HG02763 (cell line): ENCODE data around the gene EP400.

Experiments
- ATAC-seq: cut with Tn5 transposase; IDR thresholded peaks from one replicate; pipeline ENCODE4 v1.9.1; 2021; ENCODE audit warnings: mild to moderate bottlenecking, moderate library complexity; ENCODE audit not compliant: unreplicated experiment

The EP400 gene

DNA sequence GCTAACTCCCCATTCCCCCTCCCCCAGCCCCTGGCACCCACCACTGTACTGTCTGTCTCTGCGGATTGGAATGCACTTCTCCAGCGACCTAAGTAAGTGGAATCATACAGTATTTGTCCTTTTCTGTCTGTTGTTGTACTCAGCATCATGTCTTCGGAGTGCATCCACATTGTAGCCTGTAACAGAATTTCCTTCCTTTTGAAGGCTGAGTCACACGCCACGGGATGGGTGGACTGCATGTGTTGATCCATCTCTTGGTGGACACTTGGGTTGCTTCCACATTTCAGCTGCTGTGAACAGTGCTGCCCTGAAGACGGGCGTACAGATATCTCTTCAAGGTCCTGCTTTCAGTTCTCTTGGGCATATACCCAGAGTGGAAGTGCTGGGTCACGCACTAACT lies 160.0 kb downstream of the EP400 start:
- ATAC-seq: no peak

GRCh38 chr12:132110677-132111076 lies 160.9 kb downstream of the EP400 start:
- ATAC-seq: no peak

DNA sequence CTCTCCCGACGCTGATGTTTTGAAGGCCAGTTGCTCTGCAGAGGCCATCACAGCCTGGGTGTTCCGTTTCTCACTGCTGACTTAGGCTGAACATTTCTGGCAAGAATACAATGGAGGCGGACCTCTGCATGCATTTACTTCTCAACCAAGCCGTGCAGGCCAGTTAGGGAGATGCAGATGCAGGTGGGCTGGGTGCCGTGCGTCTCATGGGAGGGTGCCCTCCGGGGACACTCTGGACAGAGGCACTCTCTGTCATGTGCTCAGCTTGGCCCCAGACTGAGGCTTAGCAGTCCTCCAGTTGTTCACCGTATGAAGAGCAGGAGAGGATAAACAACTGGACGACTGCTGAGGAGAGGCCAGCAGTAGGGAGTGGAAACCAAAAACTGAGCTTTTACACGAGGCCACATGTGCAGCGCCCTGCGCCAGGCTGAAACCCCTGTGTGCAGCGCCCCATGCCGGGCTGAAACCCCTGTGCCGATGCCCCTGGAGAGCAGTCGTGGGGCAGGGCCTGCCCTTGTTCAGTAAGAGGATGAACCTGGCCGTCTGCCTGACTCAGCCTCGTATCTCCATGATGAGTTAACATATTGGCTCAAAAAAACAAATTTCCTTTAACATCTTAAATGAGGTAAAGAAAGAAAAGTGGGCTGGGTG lies 162.0 kb downstream of the EP400 start:
- ATAC-seq: no peak

GRCh38 chr12:132114667-132115066 lies 164.9 kb downstream of the EP400 start:
- ATAC-seq: no peak

GRCh38 chr12:132115500-132115899 lies 165.8 kb downstream of the EP400 start:
- no peak for ATAC-seq

GRCh38 chr12:132116709-132117557 lies 167.2 kb downstream of the EP400 start:
- ATAC-seq: no peak

- no peak for ATAC-seq
Observed at GRCh38 chr12:132117558-132117875, 167.8 kb downstream of the EP400 start.

- ATAC-seq: no peak
Observed at GRCh38 chr12:132118876-132119275, 169.1 kb downstream of the EP400 start.

- ATAC-seq: no peak
Observed at GRCh38 chr12:132121283-132121682, 171.5 kb downstream of the EP400 start.

DNA sequence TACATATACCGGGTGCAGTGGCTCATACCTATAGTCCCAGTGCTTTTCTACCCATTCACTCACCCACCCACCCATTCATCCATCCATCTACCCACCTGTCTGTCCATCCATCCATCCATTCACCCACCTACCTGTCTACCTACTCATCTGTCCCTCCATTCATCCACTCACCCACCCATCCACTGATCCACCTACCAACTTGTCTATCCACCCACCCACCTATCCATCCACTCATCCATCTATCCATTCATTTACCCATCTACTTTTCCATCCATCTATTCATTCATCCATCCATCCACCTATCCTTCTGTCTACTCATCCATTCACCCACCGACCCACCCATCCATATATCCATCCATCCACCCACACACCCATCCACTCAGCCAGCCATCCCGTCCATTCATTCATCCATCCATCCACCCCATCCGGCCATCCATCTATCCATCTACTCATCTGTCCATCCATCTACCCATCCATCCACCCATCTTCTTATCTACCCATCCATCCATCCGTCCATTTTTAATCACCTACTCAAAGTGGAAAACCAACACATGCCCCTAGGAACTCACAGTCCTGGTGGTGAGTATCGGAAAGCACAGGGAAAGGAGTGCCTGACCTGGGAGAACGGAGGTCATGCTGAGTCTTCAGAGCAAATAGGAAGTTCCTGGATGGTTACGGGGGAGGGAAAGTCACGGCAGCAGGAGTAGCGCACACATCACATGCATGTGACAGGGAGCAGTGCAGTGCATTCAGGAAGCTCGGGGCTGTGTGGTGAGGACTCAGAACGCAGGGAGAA lies 174.4 kb downstream of the EP400 start:
- no peak for ATAC-seq

GRCh38 chr12:132124766-132125425 lies 175.2 kb downstream of the EP400 start:
- no peak for ATAC-seq

DNA sequence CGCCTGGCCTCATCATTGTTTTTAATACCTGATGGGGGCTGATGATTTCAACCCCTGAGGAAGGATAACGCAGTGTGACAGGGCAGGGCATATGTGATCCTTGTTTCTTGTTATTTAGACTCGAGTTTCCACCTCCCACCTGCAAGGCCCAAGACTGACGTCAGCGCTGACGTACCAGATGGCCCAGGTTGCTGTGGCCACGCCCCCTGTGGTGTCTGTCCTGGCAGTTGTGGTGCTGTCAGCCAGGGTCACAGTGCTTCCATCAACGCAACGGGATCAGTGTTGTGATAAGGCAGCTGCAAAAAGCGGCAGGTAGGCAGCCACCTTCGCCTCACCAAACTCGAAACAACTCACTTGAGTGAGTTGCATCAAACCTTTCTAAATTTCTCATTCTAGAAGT lies 176.0 kb downstream of the EP400 start:
- ATAC-seq: no peak

GRCh38 chr12:132127041-132127440 lies 177.3 kb downstream of the EP400 start:
- ATAC-seq: no peak

GRCh38 chr12:132129007-132129406 lies 179.3 kb downstream of the EP400 start:
- no peak for ATAC-seq

DNA sequence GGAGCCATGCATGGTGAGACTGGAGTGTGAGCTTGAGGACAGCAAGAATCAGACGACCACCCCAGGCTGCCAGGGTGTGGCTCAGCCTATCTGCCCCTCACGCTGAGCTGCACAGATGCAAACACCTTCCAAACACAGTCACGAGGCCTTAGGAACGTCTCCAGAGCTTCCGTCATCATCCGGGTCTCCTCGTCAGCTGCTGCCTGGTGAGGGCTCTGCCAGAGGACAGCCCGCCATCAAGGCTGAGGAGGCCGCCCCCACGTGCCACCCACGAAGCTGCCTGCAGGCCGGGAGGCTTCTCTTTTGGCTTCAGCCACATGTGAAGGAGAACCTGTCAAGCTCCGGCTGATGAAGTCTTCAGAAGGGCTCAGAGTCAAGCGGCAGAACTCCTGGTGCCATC lies 180.9 kb downstream of the EP400 start:
- no peak for ATAC-seq
